Measurements from ENCODE around the gene ZYG11A. TPM values are rescaled to one million over a fixed set of nuclear protein-coding genes. Genes with fewer than 3 reads are reported as not detected.

Gene ZYG11A
- total and polyA plus RNA-seq, 2 donors (not counting 3 experiments of a cell fraction or from before 2014, with no cell fraction given): 0.40 to 2.1 TPM

DNA sequence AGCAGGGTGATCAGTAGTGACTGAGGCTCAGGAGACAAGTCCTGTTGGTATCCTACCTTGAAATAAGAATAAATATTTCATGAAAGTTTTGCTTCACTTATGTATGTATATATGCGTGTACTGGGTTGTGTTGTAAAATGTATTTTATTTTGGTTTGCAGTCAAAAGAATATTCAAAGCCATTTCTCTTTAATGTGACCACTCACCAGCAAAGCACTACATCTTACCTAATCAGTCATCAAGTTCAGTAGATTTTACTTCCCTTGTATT, 95.6 kb downstream of the ZYG11A start:
- FAIRE-seq: no peak
- Histone ChIP-seq H3K4me3 (replicated peaks in 1 of 3; ENCODE audit: insufficient read depth in 1 of 3, low read depth in 1 of 3, low read length in 3 of 3) (no peak overlapping the region), H3K4me1 (ENCODE audit: control insufficient read depth, extremely low read depth, insufficient read depth, low read length) (no peaks in the 10 kb centered on the region), H3K36me3 (ENCODE audit: control insufficient read depth in 2 of 2, extremely low read depth in 1 of 2, insufficient read depth in 2 of 2, low read length in 2 of 2) (no peaks in the 10 kb centered on the region), H3K9me3 (replicated peaks; ENCODE audit: control insufficient read depth, insufficient read depth, low read length) (no peaks in the 10 kb centered on the region), H4K20me1 (replicated peaks; ENCODE audit: control insufficient read depth, extremely low read depth, insufficient read depth, low read length) (no peaks in the 10 kb centered on the region), H2AFZ (ENCODE audit: low read depth, low read length) (no peak overlapping the region), H3K79me2 (ENCODE audit: control insufficient read depth, insufficient read depth, low read length) (no peaks in the 10 kb centered on the region), H3K27me3 (ENCODE audit: control insufficient read depth in 2 of 2, insufficient read depth in 2 of 2, low read length in 2 of 2) (no peaks in the 10 kb centered on the region), H3K9me1 (replicated peaks; ENCODE audit: control insufficient read depth, extremely low read depth, insufficient read depth, low read length) (no peaks in the 10 kb centered on the region), H3K27ac (ENCODE audit: insufficient read depth, low read depth, low read length) (no peak overlapping the region), H3K4me2 (ENCODE audit: insufficient read depth, low read length) (no peak overlapping the region), H3K9ac (replicated peaks; ENCODE audit: extremely low read depth, insufficient read depth, low read length) (no peak overlapping the region)
- no peak for TF ChIP-seq GATA2 (IDR thresholded peaks at IDR 0.05; ENCODE audit: insufficient read depth, insufficient read length, low read depth, low read length)
- no peak for TF ChIP-seq MYC (IDR thresholded peaks at IDR 0.05; ENCODE audit: low read depth, low read length)
- TF ChIP-seq, protein P1, sequence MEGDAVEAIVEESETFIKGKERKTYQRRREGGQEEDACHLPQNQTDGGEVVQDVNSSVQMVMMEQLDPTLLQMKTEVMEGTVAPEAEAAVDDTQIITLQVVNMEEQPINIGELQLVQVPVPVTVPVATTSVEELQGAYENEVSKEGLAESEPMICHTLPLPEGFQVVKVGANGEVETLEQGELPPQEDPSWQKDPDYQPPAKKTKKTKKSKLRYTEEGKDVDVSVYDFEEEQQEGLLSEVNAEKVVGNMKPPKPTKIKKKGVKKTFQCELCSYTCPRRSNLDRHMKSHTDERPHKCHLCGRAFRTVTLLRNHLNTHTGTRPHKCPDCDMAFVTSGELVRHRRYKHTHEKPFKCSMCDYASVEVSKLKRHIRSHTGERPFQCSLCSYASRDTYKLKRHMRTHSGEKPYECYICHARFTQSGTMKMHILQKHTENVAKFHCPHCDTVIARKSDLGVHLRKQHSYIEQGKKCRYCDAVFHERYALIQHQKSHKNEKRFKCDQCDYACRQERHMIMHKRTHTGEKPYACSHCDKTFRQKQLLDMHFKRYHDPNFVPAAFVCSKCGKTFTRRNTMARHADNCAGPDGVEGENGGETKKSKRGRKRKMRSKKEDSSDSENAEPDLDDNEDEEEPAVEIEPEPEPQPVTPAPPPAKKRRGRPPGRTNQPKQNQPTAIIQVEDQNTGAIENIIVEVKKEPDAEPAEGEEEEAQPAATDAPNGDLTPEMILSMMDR (IDR thresholded peaks at IDR 0.05; ENCODE audit: extremely low read depth in 1 of 2, insufficient read depth in 1 of 2, low read depth in 1 of 2, low read length in 2 of 2): no peak
- TF ChIP-seq EZH2 (IDR thresholded peaks at IDR 0.05; ENCODE audit: borderline replicate concordance, low read depth, low read length, severe bottlenecking): no peak
- no peak for TF ChIP-seq FOS (IDR thresholded peaks at IDR 0.05; ENCODE audit: borderline replicate concordance, insufficient read depth, low read length)
- TF ChIP-seq POLR2AphosphoS5 (IDR thresholded peaks at IDR 0.05; ENCODE audit: insufficient read depth, low read depth, low read length): no peak
- TF ChIP-seq, protein P2, sequence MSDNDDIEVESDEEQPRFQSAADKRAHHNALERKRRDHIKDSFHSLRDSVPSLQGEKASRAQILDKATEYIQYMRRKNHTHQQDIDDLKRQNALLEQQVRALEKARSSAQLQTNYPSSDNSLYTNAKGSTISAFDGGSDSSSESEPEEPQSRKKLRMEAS (IDR thresholded peaks at IDR 0.05; ENCODE audit: insufficient read depth, insufficient read length): no peak
- no peak for TF ChIP-seq JUN (IDR thresholded peaks at IDR 0.05; ENCODE audit: borderline replicate concordance, insufficient read depth, insufficient read length, low read depth)
- TF ChIP-seq POLR2A (IDR thresholded peaks at IDR 0.05; ENCODE audit: low read depth, low read length): no peak
- ChIA-PET CTCF (no interaction called here), POLR2A (interaction anchor here (0.6 kb wide), 1 partner anchor 39 kb away, joined by 3 read pairs; no protein-coding TSS in a partner anchor)
- dilution Hi-C loops (cut with MboI; ENCODE audit: extremely low pct_ligation_motif_present, low sequenced_read_pairs) (no loop called here), intact Hi-C loops (cut with micrococcal nuclease) (no loop called here)
- DNase-seq (ENCODE audit: low read depth, low spot score): no peak
- BruUV-seq (replicated peaks): no TSS peak

Data from endothelial cell of umbilical vein (primary cell).